ENCODE data around the gene PRRT2.

DNA sequence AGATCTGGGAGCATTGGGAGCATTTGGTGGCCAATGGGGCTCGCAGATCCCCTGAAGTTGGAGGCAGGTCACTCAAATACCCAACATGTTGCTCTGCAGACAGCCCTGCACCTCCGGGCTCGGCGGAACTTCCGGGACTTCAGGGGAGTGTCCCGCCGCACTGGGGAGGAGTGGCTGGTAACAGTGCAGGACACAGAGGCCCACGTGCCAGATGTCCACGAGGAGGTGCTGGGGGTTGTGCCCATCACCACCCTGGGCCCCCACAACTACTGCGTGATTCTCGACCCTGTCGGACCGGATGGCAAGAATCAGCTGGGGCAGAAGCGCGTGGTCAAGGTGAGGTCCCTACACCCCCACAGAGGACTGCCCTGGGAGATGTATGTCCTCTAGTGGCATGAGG lies 24.6 kb downstream of the PRRT2 start:
- TF ChIP-seq, protein P1, sequence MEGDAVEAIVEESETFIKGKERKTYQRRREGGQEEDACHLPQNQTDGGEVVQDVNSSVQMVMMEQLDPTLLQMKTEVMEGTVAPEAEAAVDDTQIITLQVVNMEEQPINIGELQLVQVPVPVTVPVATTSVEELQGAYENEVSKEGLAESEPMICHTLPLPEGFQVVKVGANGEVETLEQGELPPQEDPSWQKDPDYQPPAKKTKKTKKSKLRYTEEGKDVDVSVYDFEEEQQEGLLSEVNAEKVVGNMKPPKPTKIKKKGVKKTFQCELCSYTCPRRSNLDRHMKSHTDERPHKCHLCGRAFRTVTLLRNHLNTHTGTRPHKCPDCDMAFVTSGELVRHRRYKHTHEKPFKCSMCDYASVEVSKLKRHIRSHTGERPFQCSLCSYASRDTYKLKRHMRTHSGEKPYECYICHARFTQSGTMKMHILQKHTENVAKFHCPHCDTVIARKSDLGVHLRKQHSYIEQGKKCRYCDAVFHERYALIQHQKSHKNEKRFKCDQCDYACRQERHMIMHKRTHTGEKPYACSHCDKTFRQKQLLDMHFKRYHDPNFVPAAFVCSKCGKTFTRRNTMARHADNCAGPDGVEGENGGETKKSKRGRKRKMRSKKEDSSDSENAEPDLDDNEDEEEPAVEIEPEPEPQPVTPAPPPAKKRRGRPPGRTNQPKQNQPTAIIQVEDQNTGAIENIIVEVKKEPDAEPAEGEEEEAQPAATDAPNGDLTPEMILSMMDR (IDR thresholded peaks at IDR 0.05 in 2 of 3, conservative IDR thresholded peaks at IDR 0.05 in 1 of 3; ENCODE audit: control insufficient read depth in 2 of 3, extremely low read depth in 1 of 3, insufficient read depth in 1 of 3, low read depth in 3 of 3, low read length in 3 of 3), result no peak
- TF ChIP-seq ZSCAN29 (IDR thresholded peaks at IDR 0.05) (no peak), EZH2 (IDR thresholded peaks at IDR 0.05; ENCODE audit: borderline replicate concordance, control insufficient read depth, low read depth, low read length) (no peak), POLR2AphosphoS5 (IDR thresholded peaks at IDR 0.05; ENCODE audit: low read length) (no peak), CBX3 (IDR thresholded peaks at IDR 0.05; ENCODE audit: borderline replicate concordance, low read depth) (no peak)
- TF ChIP-seq, protein P2, sequence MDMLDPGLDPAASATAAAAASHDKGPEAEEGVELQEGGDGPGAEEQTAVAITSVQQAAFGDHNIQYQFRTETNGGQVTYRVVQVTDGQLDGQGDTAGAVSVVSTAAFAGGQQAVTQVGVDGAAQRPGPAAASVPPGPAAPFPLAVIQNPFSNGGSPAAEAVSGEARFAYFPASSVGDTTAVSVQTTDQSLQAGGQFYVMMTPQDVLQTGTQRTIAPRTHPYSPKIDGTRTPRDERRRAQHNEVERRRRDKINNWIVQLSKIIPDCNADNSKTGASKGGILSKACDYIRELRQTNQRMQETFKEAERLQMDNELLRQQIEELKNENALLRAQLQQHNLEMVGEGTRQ (IDR thresholded peaks at IDR 0.05; ENCODE audit: borderline replicate concordance, low read depth, low read length), result no peak

Data from GM12878 (cell line).